Gastroesophageal sphincter (tissue), 3 donors: ENCODE data around the gene SCAMP5.

Source experiments
- CTCF ChIP-seq, 4 experiments: fragments of 200-600 bp in 2 of 4; fragments of 450-650 bp in 2 of 4; sonication (generic) in 1 of 4; IDR thresholded peaks; one replicate each; pipeline ENCODE4 v1.5.1; 2017 to 2019; ENCODE audit warnings: antibody characterized with exemption in 4 of 4, mild to moderate bottlenecking in 2 of 4, moderate library complexity in 2 of 4
- POLR2A ChIP-seq, 2 donors: fragments of 450-650 bp; IDR thresholded peaks; one replicate each; pipeline ENCODE4 v1.6.1; 2017; ENCODE audit warnings: antibody characterized with exemption in 2 of 2, mild to moderate bottlenecking in 2 of 2, moderate library complexity in 1 of 2
- POLR2AphosphoS5 ChIP-seq: sonication (generic); formaldehyde crosslinking; IDR thresholded peaks from one replicate; pipeline ENCODE4 v1.6.1; 2017; ENCODE audit warnings: antibody characterized with exemption

- TF ChIP-seq CTCF (IDR thresholded peaks at IDR 0.05) = no peak
- no peak for TF ChIP-seq POLR2A (IDR thresholded peaks at IDR 0.05)
- TF ChIP-seq POLR2AphosphoS5 = no peak
Measured at GRCh38 chr15:75063889-75064288, 68.5 kb downstream of the SCAMP5 start.
